Measurements from ENCODE around the gene AHRR. TPM values are rescaled to one million over a fixed set of nuclear protein-coding genes. Genes with fewer than 3 reads are reported as not detected.
"Not testable (repeated sequence)": the region's sequence is repeated elsewhere in the genome, so short reads cannot be mapped to it uniquely, and the experiment has no call there.

Gene AHRR
- total RNA-seq, 2 donors from 2014 or later = 1.9 to 17.7 TPM

DNA sequence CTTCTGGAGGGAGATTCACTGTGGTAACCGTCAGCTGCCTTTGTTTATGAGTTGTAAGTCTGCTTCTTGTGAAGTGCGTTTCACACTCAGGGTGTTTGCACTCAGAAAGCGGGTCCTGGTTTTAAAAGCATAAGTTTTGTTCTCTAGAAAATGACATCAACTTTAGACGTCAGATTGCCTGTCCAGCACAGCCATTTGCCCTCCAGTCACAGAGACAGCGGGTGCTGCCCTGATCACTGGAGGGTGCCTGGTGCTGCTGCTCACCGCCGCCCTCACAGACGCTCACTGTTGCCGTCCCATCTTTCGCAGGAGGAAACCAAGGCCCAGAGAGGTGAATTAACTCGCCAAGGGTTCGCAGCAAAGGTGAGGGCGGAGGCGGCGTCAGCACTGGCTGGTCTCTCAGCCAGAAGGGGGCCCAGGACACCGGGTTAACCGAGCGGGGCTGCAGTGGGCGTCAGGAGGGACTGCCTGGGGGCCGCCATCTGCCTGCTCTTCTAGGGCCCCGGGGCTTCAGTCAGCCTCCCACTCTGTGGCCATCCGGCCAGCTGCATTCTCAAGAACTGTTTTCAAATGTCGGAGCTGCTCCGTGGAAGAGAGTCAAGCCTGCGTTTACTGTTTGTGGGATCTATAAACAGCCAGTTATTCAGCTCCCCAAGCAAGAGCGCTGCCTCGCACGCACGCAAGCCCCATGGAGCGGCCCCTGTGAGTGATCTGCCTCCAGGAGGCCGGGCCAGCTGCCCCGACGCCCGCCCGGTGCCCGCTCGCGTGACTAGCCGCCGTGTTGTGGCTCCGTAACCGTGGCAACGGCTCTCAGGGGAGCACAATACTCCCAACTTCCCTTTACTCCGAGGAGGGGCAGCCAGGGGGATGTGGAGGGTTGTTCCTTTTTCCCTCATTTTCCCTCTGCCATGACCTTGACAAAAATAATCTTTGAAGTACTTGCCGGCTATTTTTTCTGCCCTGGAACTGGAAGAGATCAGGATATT is 78.1 kb downstream of the AHRR start:
- peak; percentile 7 for DNase-seq (ENCODE audit: low spot score)
- Histone ChIP-seq H3K4me1 (replicated peaks) (no peaks in the 10 kb centered on the region), H3K4me3 (no peak overlapping the region), H3K9me3 (no peaks in the 10 kb centered on the region), H3K27ac (no peak overlapping the region), H3K27me3 (replicated peaks; ENCODE audit: insufficient read depth) (no peaks in the 10 kb centered on the region), H3K36me3 (no peaks in the 10 kb centered on the region)
- 38% methylated on average over 43 of the region's 45 CpGs for WGBS
- TF ChIP-seq POLR2AphosphoS5 (IDR thresholded peaks at IDR 0.05) (no peak), POLR2A (IDR thresholded peaks at IDR 0.05) (no peak)
- TF ChIP-seq, protein P1, sequence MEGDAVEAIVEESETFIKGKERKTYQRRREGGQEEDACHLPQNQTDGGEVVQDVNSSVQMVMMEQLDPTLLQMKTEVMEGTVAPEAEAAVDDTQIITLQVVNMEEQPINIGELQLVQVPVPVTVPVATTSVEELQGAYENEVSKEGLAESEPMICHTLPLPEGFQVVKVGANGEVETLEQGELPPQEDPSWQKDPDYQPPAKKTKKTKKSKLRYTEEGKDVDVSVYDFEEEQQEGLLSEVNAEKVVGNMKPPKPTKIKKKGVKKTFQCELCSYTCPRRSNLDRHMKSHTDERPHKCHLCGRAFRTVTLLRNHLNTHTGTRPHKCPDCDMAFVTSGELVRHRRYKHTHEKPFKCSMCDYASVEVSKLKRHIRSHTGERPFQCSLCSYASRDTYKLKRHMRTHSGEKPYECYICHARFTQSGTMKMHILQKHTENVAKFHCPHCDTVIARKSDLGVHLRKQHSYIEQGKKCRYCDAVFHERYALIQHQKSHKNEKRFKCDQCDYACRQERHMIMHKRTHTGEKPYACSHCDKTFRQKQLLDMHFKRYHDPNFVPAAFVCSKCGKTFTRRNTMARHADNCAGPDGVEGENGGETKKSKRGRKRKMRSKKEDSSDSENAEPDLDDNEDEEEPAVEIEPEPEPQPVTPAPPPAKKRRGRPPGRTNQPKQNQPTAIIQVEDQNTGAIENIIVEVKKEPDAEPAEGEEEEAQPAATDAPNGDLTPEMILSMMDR (IDR thresholded peaks at IDR 0.05) = no peak
- intact Hi-C loops (cut with DNase I) = no loop called here

DNA sequence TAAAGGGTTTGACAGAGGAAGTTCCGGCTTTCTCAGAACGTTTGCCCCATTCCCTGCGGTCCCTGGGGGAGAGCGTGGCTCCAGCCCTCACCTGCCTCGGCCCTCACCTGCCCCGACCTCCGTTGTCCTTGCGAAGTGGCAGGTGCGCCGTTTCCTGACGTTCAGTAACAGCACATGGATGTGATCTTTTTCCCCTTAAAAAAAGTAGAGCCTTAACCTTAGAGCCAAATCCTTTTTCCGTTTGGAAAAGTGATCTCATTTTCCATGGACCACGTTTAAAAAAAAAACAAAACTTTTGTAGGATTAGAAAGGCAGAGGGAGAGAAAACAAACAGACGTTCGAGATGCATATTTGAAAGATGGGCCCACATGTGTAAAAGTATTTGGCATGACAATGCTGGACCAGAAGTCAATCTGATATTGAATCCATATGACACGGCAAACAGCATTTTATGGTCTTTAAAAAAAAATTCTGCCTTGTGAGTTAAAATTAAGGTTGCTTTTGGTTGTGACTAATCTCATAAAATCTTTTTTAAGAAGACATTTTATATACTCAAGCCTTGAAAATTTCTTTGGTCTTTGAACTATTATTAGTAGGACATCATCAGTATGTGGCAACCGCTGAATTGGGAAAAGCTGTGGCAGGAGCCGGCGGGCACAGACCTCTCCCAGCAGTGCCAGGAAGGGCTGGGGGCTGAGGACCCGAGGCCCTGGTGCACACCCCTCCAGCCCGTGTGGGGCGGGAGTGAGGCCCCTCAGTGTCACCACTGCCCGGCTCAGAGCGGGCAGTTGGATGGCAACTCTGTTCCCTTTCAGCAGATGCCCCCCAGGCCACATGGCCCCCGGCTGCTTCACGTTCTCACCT is 79.0 kb downstream of the AHRR start:
- Histone ChIP-seq H3K4me3 (no peak overlapping the region), H3K9me3 (no peaks in the 10 kb centered on the region), H3K27me3 (replicated peaks; ENCODE audit: insufficient read depth) (no peaks in the 10 kb centered on the region), H3K36me3 (no peaks in the 10 kb centered on the region), H3K4me1 (replicated peaks) (no peaks in the 10 kb centered on the region), H3K27ac (no peak overlapping the region)
- TF ChIP-seq, protein P1 (IDR thresholded peaks at IDR 0.05) = no peak
- no peak for TF ChIP-seq POLR2A (IDR thresholded peaks at IDR 0.05)
- no peak for TF ChIP-seq POLR2AphosphoS5 (IDR thresholded peaks at IDR 0.05)
- DNase-seq (ENCODE audit: low spot score) = peak; percentile 2
- 42% methylated on average over 26 of the region's 26 CpGs for WGBS
- intact Hi-C loops (cut with DNase I) = no loop called here

DNA sequence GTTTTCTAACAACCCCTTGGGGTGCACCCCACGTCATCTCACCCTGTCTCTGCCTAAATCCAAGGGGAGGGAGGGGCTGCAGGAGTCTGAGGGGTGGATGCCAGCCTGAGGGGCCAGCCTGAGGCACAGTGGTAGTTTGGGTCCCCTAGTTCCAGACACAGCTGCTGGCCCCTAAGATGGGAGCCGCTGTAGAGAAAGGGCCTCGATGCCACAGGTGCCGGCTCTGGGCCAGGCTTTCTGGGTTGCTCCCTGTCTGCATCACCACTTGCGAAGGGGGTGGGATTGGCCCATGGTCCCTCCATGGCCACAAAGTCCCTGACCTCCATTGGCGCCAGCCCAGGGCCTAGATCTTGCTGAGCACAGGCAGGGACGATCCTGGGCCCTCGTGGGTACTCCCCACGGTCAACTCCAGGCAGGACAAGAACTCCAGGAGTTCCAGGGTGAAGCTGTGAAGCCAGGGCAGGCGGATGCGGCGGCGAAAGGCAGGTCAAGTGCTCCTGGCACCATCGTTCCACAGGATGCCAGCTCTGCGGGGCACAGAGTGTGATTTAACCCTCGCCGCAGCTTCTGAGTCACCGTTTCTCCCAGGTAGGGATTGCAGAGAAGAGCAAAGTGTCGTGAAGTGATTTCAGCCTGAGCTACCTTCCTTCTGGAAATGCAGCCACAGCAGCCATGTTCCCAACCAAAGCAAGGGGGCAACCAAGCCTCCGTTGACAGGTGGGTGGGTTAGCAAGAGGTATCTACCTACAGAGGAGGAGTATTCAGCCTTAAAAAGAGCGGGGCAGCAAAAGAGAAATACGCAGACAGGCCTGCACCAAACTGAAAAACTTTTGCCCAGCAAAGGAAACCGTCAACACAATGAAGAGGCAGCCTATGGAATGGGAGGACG is 79.9 kb downstream of the AHRR start:
- Histone ChIP-seq H3K4me3 (no peak overlapping the region), H3K36me3 (no peaks in the 10 kb centered on the region), H3K27ac (no peak overlapping the region), H3K9me3 (no peaks in the 10 kb centered on the region), H3K27me3 (replicated peaks; ENCODE audit: insufficient read depth) (no peaks in the 10 kb centered on the region), H3K4me1 (replicated peaks) (no peaks in the 10 kb centered on the region)
- peak; percentile 3 for DNase-seq (ENCODE audit: low spot score)
- intact Hi-C loops (cut with DNase I) = no loop called here
- WGBS = 91% methylated on average over 24 of the region's 24 CpGs
- TF ChIP-seq POLR2AphosphoS5 (IDR thresholded peaks at IDR 0.05) (no peak), POLR2A (IDR thresholded peaks at IDR 0.05) (no peak)
- TF ChIP-seq, protein P1 (IDR thresholded peaks at IDR 0.05) = no peak

- H3K9me3 ChIP-seq; H3K27ac ChIP-seq; H3K27me3 ChIP-seq (replicated peaks; ENCODE audit: insufficient read depth); H3K4me3 ChIP-seq; DNase-seq (ENCODE audit: low spot score); H3K4me1 ChIP-seq (replicated peaks); H3K36me3 ChIP-seq; intact Hi-C loops (cut with DNase I): not testable (repeated sequence)
- 92% methylated on average over 17 of the region's 17 CpGs for WGBS
These were observed 80.7 kb downstream of the AHRR start for GRCh38 chr5:402219-402614.
